Measurements from ENCODE around the gene HAAO.
A peak's percentile ranks its signal among the peaks of the same experiment; 100 is the strongest.

HAAO gene

DNA sequence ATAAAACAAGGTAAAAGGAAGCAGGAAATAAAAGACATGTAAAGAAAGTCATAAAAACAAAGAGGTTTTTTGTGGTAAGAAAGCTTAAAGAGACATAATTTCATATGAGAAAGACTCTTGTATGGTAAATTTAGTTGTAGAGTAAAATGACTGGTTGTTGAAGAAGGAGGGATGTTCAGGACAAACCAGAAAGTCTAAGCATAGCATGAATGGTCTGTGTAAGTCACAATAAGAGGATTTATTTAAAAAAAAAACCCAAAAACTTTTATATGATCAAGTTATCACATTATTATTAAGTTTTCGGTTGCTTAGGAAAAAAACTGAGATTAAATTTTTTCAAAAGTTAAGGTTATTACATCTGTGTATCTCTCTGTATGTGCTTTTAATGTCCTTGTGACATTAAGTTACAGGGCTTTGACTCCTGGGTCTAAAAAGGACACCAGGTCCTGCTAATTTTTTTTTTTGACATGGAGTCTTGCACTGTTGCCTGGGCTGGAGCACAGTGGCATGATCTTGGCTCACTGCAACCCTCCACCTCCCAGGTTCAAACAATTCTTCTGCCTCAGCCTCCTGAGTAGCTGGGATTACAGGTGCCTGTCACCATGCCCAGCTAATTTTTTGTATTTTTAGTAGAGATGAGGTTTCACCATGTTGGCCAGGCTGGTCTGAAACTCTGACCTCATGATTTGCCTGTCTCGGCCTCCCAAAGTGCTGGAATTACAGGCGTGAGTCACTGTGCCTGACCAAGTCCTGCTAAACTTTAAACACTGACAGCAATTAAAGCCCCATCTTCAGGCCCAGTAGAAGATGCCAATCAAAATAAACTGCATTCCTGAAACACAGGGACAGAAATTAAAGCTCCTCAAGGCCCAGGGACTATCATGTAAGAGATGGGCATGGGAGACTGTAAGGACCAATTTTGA is 14.2 kb downstream of the HAAO start:
- H3K4me3 ChIP-seq (ENCODE audit: low read depth, low read length), result no peak overlapping the region
- no peak for TF ChIP-seq CTCF (IDR thresholded peaks at IDR 0.05; ENCODE audit: borderline replicate concordance, insufficient read depth, low read depth, low read length)

GRCh38 chr2:42775810-42776209 is 16.6 kb downstream of the HAAO start:
- no peak overlapping the region for H3K4me3 ChIP-seq (ENCODE audit: low read depth, low read length)
- no peak for TF ChIP-seq CTCF (IDR thresholded peaks at IDR 0.05; ENCODE audit: borderline replicate concordance, insufficient read depth, low read depth, low read length)

DNA sequence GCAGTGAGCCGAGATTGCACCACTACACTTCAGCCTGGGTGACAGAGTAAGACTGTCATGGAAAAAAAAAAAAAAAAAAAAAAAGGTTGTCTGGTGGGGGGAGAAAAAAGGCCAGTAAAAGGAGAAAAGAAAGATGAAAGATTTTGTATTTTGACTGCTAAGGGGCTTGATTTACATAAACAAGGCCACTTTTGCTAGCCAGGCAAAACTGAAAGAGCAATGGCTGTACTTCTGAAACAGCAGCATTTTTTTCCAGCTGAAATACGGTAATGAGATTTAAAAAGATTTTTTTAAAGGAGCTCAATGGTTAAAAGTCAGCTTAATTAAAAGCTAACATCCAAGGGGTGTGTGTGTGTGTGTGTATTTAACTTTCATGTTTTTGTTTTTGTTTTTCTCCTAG is 17.2 kb downstream of the HAAO start:
- H3K4me3 ChIP-seq (ENCODE audit: low read depth, low read length), result no peak overlapping the region
- TF ChIP-seq CTCF (IDR thresholded peaks at IDR 0.05; ENCODE audit: borderline replicate concordance, insufficient read depth, low read depth, low read length), result no peak

DNA sequence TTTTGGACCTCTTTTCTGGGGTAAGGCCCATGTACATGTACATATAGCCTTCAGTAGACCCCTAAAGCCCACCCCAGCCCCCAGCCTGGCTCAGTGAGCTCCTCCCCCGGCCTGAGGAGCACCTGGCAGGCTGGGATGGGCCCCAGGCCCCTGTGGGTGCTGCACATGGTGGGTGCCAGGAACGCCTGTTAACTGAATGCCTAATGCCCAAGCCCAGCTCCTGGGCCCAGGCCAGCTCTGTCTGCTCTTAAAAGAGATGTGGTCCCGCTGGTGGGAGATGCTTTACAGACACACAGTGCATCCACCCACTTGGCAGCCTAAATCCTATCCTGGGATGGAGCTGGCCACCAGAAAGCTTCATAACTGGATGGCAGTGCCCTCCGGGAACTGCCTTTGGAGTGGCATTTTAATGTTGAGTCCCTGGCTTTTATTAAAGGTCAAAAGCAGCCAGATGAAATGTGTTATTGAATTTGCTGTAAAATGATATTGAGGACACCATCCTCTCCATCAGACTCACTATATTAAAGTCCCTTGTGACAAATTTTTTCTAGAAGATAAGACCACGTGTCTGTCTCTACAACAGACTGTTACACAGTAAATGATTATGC is 20.7 kb downstream of the HAAO start:
- no peak overlapping the region for H3K4me3 ChIP-seq (ENCODE audit: low read depth, low read length)
- TF ChIP-seq CTCF (IDR thresholded peaks at IDR 0.05; ENCODE audit: borderline replicate concordance, insufficient read depth, low read depth, low read length), result no peak

DNA sequence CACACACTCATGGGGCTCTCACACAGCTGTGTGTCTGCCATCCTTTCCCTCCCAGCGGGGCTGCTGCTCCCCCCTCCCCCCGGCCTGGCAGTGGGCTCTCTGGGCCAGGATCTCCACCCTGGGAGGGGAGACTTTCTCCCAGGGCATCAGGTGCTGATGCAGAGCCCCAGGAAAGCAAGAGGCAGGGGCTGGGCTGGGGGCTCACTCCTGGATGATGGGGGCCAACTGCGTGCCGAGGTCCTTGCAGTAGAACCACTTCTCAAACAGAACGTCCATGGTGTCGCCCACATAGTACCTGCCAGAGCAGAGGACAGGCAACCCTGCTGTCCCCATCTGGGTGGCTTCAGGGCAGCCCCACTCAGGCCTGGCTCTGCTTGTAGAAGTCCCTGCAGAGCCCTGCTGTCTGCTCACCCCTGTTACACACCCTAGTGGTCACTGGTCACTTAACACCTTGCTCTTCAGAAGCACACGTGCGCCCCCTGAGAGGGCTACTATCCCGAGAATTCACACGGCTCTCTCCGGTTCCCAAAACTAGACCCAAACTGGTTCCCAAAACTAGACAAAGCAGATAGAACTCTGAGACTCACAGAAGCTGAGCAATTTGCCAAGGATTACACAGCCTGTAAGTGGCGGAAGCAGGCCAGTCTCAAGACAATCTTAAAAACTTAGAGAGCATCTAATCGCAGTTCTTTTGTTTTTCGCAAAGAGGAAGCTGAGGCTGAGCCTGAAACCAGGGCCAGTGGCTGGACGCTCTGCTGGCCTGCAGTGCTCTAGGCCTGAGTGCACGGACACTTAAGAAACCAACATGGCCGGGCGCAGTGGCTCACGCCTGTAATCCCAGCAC is 21.9 kb downstream of the HAAO start:
- TF ChIP-seq CTCF (IDR thresholded peaks at IDR 0.05; ENCODE audit: borderline replicate concordance, insufficient read depth, low read depth, low read length), result peak; percentile 63; the same call in 1 of the 2 replicates
- no peak overlapping the region for H3K4me3 ChIP-seq (ENCODE audit: low read depth, low read length)

DNA sequence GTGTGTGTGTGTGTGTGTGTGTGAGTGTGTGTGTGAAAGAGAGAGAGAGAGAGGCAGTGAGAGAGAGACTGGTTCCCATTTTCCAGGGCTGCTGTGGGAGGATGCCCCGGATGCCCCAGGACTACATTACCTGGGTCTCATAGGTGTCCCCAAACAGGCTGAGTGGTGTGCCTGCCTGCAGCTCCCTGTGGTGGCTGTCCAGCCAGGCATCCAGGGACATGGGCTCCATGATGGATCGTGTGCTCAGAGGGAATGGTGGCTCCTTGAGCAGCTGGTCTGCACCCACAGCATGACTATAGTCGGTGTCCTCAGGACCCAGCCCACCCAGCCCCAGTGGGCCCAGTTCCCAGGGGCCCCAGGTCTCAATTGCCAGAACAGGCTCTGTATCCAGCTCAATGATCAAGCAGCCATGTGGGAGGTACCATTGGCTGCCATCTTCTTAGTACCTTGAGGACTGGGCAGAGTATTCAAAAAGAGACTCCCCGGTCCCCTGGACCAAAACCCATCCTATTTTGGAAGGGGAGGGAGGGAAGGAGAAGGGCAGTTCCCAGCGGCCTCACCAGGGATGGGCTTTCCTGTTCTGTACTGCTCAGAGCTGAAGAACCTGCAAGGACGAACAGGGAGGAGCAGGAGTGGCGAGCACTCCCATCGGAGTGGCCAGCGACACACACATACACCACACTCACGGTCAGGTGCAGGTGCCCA is 22.6 kb downstream of the HAAO start:
- no peak for TF ChIP-seq CTCF (IDR thresholded peaks at IDR 0.05; ENCODE audit: borderline replicate concordance, insufficient read depth, low read depth, low read length)
- no peak overlapping the region for H3K4me3 ChIP-seq (ENCODE audit: low read depth, low read length)

Data from GM12875 (cell line).